Esophagus muscularis mucosa (tissue), 4 donors: Measurements from ENCODE around the gene YPEL2. TPM values are rescaled to one million over a fixed set of nuclear protein-coding genes. Genes with fewer than 3 reads are reported as not detected.

ENCODE experiments used
- DNase-seq: peaks from one replicate; pipeline ENCODE4 v3.0.0-alpha.2; 2017; ENCODE audit errors: extremely low spot score
- H3K27ac ChIP-seq, 4 donors: fragments of 200-600 bp; sonication (generic); replicated peaks in 1 of 4; 1 replicate in 3 of 4; 2 replicates in 1 of 4; pipeline ENCODE4 v1.5.1; 2016 to 2019; ENCODE audit warnings: mild to moderate bottlenecking in 1 of 4
- H3K27me3 ChIP-seq, 4 donors: fragments of 200-600 bp; sonication (generic); one replicate each; pipeline versions ENCODE4 v1.5.1 to v1.6.0; 2016 to 2019
- H3K36me3 ChIP-seq, 4 donors: fragments of 200-600 bp; sonication (generic); one replicate each; pipeline ENCODE4 v1.5.1; 2016 to 2019
- H3K4me1 ChIP-seq, 4 donors: fragments of 200-600 bp; sonication (generic); one replicate each; pipeline ENCODE4 v1.5.1; 2016 to 2019
- H3K4me3 ChIP-seq, 4 donors: fragments of 200-600 bp; sonication (generic); 1 replicate in 2 of 4; 2 replicates in 2 of 4; pipeline ENCODE4 v1.5.1; 2016 to 2019; ENCODE audit warnings: mild to moderate bottlenecking in 4 of 4, moderate library complexity in 1 of 4
- H3K9me3 ChIP-seq, 4 donors: fragments of 200-600 bp; sonication (generic); 1 replicate in 3 of 4; 2 replicates in 1 of 4; pipeline ENCODE4 v1.5.1; 2016 to 2019
- CTCF ChIP-seq, 3 experiments: fragments of 200-600 bp in 2 of 3; fragments of 450-650 bp in 1 of 3; sonication (generic) in 2 of 3; IDR thresholded peaks; one replicate each; pipeline ENCODE4 v1.5.1; 2017 to 2019; ENCODE audit warnings: antibody characterized with exemption in 3 of 3, mild to moderate bottlenecking in 2 of 3, moderate library complexity in 1 of 3
- EP300 ChIP-seq: sonication (generic); formaldehyde crosslinking; IDR thresholded peaks from one replicate; pipeline ENCODE4 v1.6.1; 2017; ENCODE audit warnings: antibody characterized with exemption
- POLR2A ChIP-seq: fragments of 450-650 bp; IDR thresholded peaks from one replicate; pipeline ENCODE4 v1.6.1; 2017; ENCODE audit warnings: antibody characterized with exemption, moderate library complexity, mild to moderate bottlenecking, low read depth
- POLR2AphosphoS5 ChIP-seq, 2 donors: sonication (generic); formaldehyde crosslinking; IDR thresholded peaks; one replicate each; pipeline ENCODE4 v1.6.1; 2017; ENCODE audit warnings: antibody characterized with exemption in 2 of 2
- WGBS: methylation state at CpG from one replicate; pipeline ENCODE4 v1.1.5; 2018; 5-methylcytosine and 5-hydroxymethylcytosine counted together
- intact Hi-C: fragments of 100-400 bp; cut with DNase I; formaldehyde crosslinking; loops from one replicate; pipeline ENCODE4 v1.15.1; 2023
- total RNA-seq, 4 donors: library from RNA; depleted of rRNA; stranded (reverse); fragments of >200 nt; gene quantifications; one replicate each; pipeline versions ENCODE4 v1.1.0 to v1.2.1, GENCODE V29; 2016

The YPEL2 gene
- total RNA-seq, 4 donors from 2014 or later: 27.7 to 62.9 (median 28.8) TPM

DNA sequence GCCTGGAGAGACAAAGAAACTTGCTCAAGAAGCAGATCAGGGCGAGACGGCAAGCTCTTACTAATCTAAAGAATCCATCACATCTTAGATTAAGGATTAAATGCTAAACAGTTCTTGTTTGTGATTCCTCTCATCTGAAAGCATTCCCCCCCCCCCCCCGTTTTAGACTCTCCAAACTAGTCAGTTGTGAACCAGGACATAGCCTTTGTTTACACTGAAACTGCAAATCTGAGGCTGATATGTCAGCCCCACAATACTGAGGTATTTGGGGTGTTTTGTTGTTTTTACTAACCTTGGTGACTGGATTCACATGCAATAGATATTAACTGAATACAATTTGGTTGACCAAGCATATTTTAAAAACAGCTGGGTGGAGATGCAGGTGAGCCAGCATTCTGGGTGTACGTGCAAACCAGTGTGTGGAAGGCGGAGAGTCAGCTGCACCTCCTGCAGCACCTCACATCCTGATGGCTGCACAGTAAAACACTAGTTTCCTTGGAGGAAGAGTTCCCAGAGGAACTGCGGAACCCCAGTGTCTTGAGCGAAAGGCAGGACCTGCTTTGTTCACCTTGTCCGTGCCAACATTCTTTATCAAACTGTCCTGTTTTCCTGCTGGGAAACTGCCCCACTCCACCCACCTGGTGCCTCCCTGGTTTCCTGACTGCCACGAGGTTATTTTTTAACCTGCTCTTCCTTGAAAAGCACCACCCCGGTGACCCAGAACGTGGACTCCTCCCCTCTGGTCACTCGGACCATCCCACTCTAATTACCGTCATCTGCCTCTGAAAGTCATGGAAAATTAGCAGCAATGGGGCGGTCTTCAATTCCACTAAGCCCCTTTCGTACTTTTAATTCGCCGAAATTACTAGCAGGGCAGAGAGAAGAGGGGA lies 1.2 kb upstream of the YPEL2 start:
- H3K27me3 ChIP-seq: no peaks in the 10 kb centered on the region
- peak overlapping the region; percentile 90 to 97 (median 93) for H3K27ac ChIP-seq
- no peak for DNase-seq
- peak overlapping the region; percentile 76 to 98 (median 78) for H3K4me3 ChIP-seq
- no peaks in the 10 kb centered on the region for H3K9me3 ChIP-seq
- no peaks in the 10 kb centered on the region for H3K36me3 ChIP-seq
- 18% methylated on average over 17 of the region's 17 CpGs for WGBS
- no peak for TF ChIP-seq EP300
- no peak for TF ChIP-seq POLR2A
- TF ChIP-seq CTCF (IDR thresholded peaks at IDR 0.05): no peak
- peak; percentile 46 to 58 for TF ChIP-seq POLR2AphosphoS5 (IDR thresholded peaks at IDR 0.05)
- H3K4me1 ChIP-seq: peaks cover 50 to 62% (median 59%) of the 10 kb centered on the region in 4 donors
- intact Hi-C loops: loop anchor here (5.0 kb wide), 1 partner anchor 42 kb away; no protein-coding TSS in a partner anchor

DNA sequence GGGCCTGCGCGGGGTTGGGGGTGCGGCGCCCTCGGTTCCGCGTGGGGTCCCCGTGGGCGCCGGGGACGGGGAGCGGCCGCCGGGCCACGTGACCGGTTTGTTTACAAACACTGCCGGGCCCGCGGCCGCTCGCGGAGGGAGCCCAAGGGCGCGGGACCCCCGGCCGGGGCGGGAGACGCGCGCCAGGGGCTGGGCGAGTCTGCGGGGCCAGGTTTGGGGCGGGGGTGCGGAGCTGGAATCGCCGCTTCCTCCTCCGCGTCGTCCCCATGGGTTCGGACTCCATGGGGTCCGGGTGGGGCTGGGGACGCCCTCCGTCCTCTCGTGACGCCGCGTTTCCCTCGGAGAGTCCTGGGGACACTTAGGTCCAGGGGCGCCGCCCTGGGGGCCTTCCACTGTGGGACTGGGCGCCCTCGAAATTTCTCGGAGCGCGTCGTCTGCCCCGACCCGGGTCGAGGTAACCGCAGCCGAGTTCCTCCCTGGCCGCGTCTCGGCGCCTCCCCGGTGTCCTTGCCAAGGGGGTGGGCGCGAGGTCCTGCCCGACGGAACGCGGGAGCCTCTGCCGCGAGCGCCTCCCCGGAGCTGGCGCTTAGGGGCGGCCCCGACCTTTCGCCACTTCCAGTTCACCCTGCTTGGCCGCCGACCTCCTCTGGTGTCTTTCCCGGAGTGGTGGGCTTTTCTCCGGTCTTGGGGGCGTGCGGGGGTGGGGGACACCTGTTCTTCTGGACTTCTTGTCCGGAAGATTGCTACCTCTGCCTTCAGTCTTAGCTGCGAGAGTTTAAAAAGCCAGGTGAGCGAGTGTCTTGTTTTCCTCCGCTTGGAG lies 684 bp downstream of the YPEL2 start:
- no peaks in the 10 kb centered on the region for H3K9me3 ChIP-seq
- H3K27me3 ChIP-seq: no peaks in the 10 kb centered on the region
- intact Hi-C loops: loop anchor here (5.0 kb wide), 1 partner anchor 40 kb away; no protein-coding TSS in a partner anchor
- WGBS: 3% methylated on average over 21 of the region's 90 CpGs
- H3K4me1 ChIP-seq: peaks cover 66 to 80% (median 76%) of the 10 kb centered on the region in 4 donors
- peak overlapping the region; percentile 76 to 98 (median 78) for H3K4me3 ChIP-seq
- peak in 1 of 2 donors; percentile 66 for TF ChIP-seq POLR2AphosphoS5 (IDR thresholded peaks at IDR 0.05)
- no peak for TF ChIP-seq EP300
- H3K36me3 ChIP-seq: no peaks in the 10 kb centered on the region
- DNase-seq: no peak
- peak overlapping the region; percentile 90 to 97 (median 93) for H3K27ac ChIP-seq

DNA sequence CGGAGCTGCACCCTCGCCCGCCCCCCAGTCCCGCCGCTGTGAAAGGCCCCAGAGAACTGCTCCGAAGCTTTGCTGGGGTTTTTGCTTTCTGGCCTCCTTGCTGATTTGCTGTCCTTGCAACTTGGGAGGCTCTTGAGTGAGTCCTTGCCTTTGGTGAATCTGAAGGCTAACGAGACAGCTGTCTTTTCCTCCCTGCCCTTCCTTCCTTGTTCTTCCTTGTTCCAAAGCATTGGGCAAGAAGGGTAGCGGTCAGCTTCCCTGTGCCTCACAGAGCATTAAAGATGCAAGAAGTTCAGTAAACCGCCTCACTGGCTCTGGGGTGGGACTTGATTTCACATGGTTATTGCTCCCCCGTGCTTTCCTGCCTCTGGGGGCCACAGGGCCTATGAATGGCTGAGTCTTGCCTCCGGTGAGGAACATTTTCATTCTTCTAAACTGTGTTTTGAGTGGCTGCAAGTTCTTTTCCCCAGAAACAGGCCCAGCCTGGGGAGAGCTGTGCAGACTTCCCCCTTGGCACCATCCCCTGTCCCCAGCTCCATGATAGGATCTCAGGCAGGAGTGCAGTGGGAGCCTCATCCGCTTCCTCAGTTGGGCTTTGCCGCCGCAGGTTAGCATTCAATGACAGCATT lies 1.4 kb downstream of the YPEL2 start:
- H3K36me3 ChIP-seq: peaks cover 0 to 2% (median 0%) of the 10 kb centered on the region in 4 donors
- no peaks in the 10 kb centered on the region for H3K27me3 ChIP-seq
- no peaks in the 10 kb centered on the region for H3K9me3 ChIP-seq
- peaks cover 68 to 87% (median 81%) of the 10 kb centered on the region in 4 donors for H3K4me1 ChIP-seq
- H3K27ac ChIP-seq: peak overlapping the region; percentile 90 to 97 (median 93)
- WGBS: 15% methylated on average over 14 of the region's 14 CpGs
- peak; percentile 92 for DNase-seq
- TF ChIP-seq EP300 (no peak), CTCF (IDR thresholded peaks at IDR 0.05) (no peak), POLR2A (peak; percentile 10), POLR2AphosphoS5 (IDR thresholded peaks at IDR 0.05) (peak in 1 of 2 donors; percentile 19)
- H3K4me3 ChIP-seq: peak overlapping the region; percentile 76 to 98 (median 78)
- intact Hi-C loops: loop anchor here (5.0 kb wide), 1 partner anchor 39 kb away; no protein-coding TSS in a partner anchor

GRCh38 chr17:59333836-59334235 lies 2.4 kb downstream of the YPEL2 start:
- TF ChIP-seq CTCF (IDR thresholded peaks at IDR 0.05) (no peak), POLR2AphosphoS5 (IDR thresholded peaks at IDR 0.05) (no peak), EP300 (no peak), POLR2A (no peak)
- H3K27me3 ChIP-seq: no peaks in the 10 kb centered on the region

More at GRCh38 chr17:59333836-59334235, 2.4 kb downstream of the YPEL2 start:
- peaks cover 72 to 88% (median 85%) of the 10 kb centered on the region in 4 donors for H3K4me1 ChIP-seq
- intact Hi-C loops: loop anchor here (5.0 kb wide), 1 partner anchor 38 kb away; no protein-coding TSS in a partner anchor
- WGBS: 89% methylated on average over 2 of the region's 2 CpGs
- H3K27ac ChIP-seq: peak overlapping the region; percentile 90 to 97 (median 93)
- DNase-seq: no peak
- no peaks in the 10 kb centered on the region for H3K9me3 ChIP-seq
- H3K36me3 ChIP-seq: peaks cover 0 to 2% (median 0%) of the 10 kb centered on the region in 4 donors
- H3K4me3 ChIP-seq: peak overlapping the region; percentile 76 to 98 (median 78)
